Natural killer cell (primary cell): Measurements from ENCODE around the gene SNRNP70. TPM values are rescaled to one million over a fixed set of nuclear protein-coding genes. Genes with fewer than 3 reads are reported as not detected.

Experiments
- ATAC-seq, 3 donors: fragments of 150-1000 bp in 2 of 3; fragments of 200-7000 bp in 1 of 3; cut with Tn5 transposase; 1 replicate in 1 of 3; 2 replicates in 2 of 3; pipeline ENCODE4 v1.10.0; 2021; ENCODE audit warnings: mild to moderate bottlenecking in 2 of 3, moderate library complexity in 2 of 3
- DNase-seq, 2 donors: peaks; one replicate each; pipeline versions ENCODE4 v3.0.0 to v3.0.0-alpha.2; 2013 to 2021; ENCODE audit warnings: mixed read lengths in 1 of 2
- H3K27ac ChIP-seq: one replicate; pipeline ENCODE4 v1.5.1; 2013; ENCODE audit warnings: mild to moderate bottlenecking, low read length
- H3K27me3 ChIP-seq: one replicate; pipeline ENCODE4 v1.6.1; 2013; ENCODE audit warnings: low read length; ENCODE audit not compliant: control insufficient read depth, insufficient read depth
- H3K36me3 ChIP-seq: one replicate; pipeline ENCODE4 v1.6.1; 2013; ENCODE audit warnings: low read length; ENCODE audit not compliant: control insufficient read depth, insufficient read depth
- H3K4me1 ChIP-seq: one replicate; pipeline ENCODE4 v1.6.1; 2013; ENCODE audit warnings: low read length; ENCODE audit not compliant: control insufficient read depth, insufficient read depth
- H3K4me3 ChIP-seq: one replicate; pipeline ENCODE4 v1.5.1; 2013; ENCODE audit warnings: low read length
- H3K9me3 ChIP-seq: one replicate; pipeline ENCODE4 v1.6.1; 2013; ENCODE audit warnings: low read length; ENCODE audit not compliant: control insufficient read depth, insufficient read depth
- H3K27ac Mint-ChIP-seq, 2 donors: one replicate each; pipeline ENCODE4 v1.8.0; 2022; ENCODE audit warnings: mild to moderate bottlenecking in 2 of 2, mixed read lengths in 2 of 2, moderate library complexity in 1 of 2
- H3K27me3 Mint-ChIP-seq, 2 donors: one replicate each; pipeline ENCODE4 v1.8.0; 2022; ENCODE audit warnings: low read depth in 2 of 2, mixed read lengths in 2 of 2
- H3K36me3 Mint-ChIP-seq: one replicate; pipeline ENCODE4 v1.8.0; 2022; ENCODE audit warnings: mixed read lengths
- H3K4me1 Mint-ChIP-seq, 2 donors: one replicate each; pipeline ENCODE4 v1.8.0; 2022; ENCODE audit warnings: mixed read lengths in 2 of 2
- H3K4me3 Mint-ChIP-seq: one replicate; pipeline ENCODE4 v1.8.0; 2022; ENCODE audit warnings: mild to moderate bottlenecking, moderate library complexity, mixed read lengths
- H3K9me3 Mint-ChIP-seq, 2 donors: one replicate each; pipeline ENCODE4 v1.8.0; 2022; ENCODE audit warnings: mixed read lengths in 2 of 2
- WGBS: methylation state at CpG from one replicate; pipeline ENCODE4 v1.1.7; 2013; ENCODE audit warnings: missing lambda C conversion rate; ENCODE audit not compliant: insufficient coverage; 5-methylcytosine and 5-hydroxymethylcytosine counted together
- intact Hi-C: fragments of 100-400 bp; cut with micrococcal nuclease; formaldehyde crosslinking; loops from one replicate; pipeline ENCODE4 v1.14.2; 2022
- total RNA-seq, 4 donors: library from RNA; stranded (reverse); fragments of 120-200 nt in 1 of 4; gene quantifications; one replicate each; pipeline versions ENCODE4 v1.2.3 to v1.2.4, GENCODE V29; 2013 to 2022
- TF ChIP-seq, protein P1 (sequence below): fragments of 200-600 bp; IDR thresholded peaks from one replicate; pipeline ENCODE4 v1.8.0; 2022; ENCODE audit warnings: antibody characterized with exemption

SNRNP70 gene
- total RNA-seq, 3 donors from 2014 or later (not counting 1 experiment from before 2014, with no cell fraction given), result 244 to 312 (median 299) TPM

GRCh38 chr19:49058562-49058961, 26.7 kb upstream of the SNRNP70 start:
- TF ChIP-seq, protein P1, sequence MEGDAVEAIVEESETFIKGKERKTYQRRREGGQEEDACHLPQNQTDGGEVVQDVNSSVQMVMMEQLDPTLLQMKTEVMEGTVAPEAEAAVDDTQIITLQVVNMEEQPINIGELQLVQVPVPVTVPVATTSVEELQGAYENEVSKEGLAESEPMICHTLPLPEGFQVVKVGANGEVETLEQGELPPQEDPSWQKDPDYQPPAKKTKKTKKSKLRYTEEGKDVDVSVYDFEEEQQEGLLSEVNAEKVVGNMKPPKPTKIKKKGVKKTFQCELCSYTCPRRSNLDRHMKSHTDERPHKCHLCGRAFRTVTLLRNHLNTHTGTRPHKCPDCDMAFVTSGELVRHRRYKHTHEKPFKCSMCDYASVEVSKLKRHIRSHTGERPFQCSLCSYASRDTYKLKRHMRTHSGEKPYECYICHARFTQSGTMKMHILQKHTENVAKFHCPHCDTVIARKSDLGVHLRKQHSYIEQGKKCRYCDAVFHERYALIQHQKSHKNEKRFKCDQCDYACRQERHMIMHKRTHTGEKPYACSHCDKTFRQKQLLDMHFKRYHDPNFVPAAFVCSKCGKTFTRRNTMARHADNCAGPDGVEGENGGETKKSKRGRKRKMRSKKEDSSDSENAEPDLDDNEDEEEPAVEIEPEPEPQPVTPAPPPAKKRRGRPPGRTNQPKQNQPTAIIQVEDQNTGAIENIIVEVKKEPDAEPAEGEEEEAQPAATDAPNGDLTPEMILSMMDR, result no peak
- Histone ChIP-seq H3K4me1 (peaks cover 26% of the 10 kb centered on the region), H3K9me3 (no peaks in the 10 kb centered on the region), H3K4me3 (no peak overlapping the region), H3K27me3 (peaks cover 30% of the 10 kb centered on the region), H3K36me3 (no peaks in the 10 kb centered on the region), H3K27ac (no peak overlapping the region)
- ATAC-seq, result no peak
- Mint-ChIP-seq H3K4me3 (peak overlapping the region; percentile 25), H3K36me3 (no peaks in the 10 kb centered on the region), H3K4me1 (peaks cover 21 to 24% of the 10 kb centered on the region in 2 donors), H3K27me3 (peaks cover 35 to 40% of the 10 kb centered on the region in 2 donors), H3K9me3 (no peaks in the 10 kb centered on the region), H3K27ac (no peak overlapping the region)
- intact Hi-C loops, result no loop called here
- no peak for DNase-seq
- 45% methylated on average over 9 of the region's 10 CpGs for WGBS

GRCh38 chr19:49059053-49059452, 26.2 kb upstream of the SNRNP70 start:
- peaks cover 30% of the 10 kb centered on the region for H3K27me3 ChIP-seq
- H3K4me1 ChIP-seq, result peaks cover 26% of the 10 kb centered on the region
- H3K36me3 ChIP-seq, result no peaks in the 10 kb centered on the region
- no peaks in the 10 kb centered on the region for H3K9me3 ChIP-seq
- Mint-ChIP-seq H3K27ac (no peak overlapping the region), H3K9me3 (no peaks in the 10 kb centered on the region), H3K4me1 (peaks cover 21 to 24% of the 10 kb centered on the region in 2 donors), H3K36me3 (no peaks in the 10 kb centered on the region), H3K4me3 (peak overlapping the region; percentile 25), H3K27me3 (peaks cover 35 to 40% of the 10 kb centered on the region in 2 donors)
- ATAC-seq, result no peak
- intact Hi-C loops, result no loop called here
- DNase-seq, result no peak
- no peak overlapping the region for H3K27ac ChIP-seq
- H3K4me3 ChIP-seq, result no peak overlapping the region
- TF ChIP-seq, protein P1, result no peak
- WGBS, result 68% methylated on average over 9 of the region's 9 CpGs

- Mint-ChIP-seq H3K27ac (no peak overlapping the region), H3K27me3 (peaks cover 42 to 48% of the 10 kb centered on the region in 2 donors), H3K4me3 (peak overlapping the region; percentile 35), H3K36me3 (no peaks in the 10 kb centered on the region), H3K9me3 (no peaks in the 10 kb centered on the region), H3K4me1 (peaks cover 20 to 22% of the 10 kb centered on the region in 2 donors)
- no peaks in the 10 kb centered on the region for H3K36me3 ChIP-seq
- WGBS, result 97% methylated on average over 2 of the region's 2 CpGs
- no peaks in the 10 kb centered on the region for H3K9me3 ChIP-seq
- peaks cover 29% of the 10 kb centered on the region for H3K27me3 ChIP-seq
- no peak for DNase-seq
- no peak overlapping the region for H3K4me3 ChIP-seq
- TF ChIP-seq, protein P1, result no peak
- no peak for ATAC-seq
- no peak overlapping the region for H3K27ac ChIP-seq
- intact Hi-C loops, result no loop called here
- H3K4me1 ChIP-seq, result peaks cover 21% of the 10 kb centered on the region
These were observed 24.3 kb upstream of the SNRNP70 start for GRCh38 chr19:49061000-49061399.

GRCh38 chr19:49061445-49061844, 23.8 kb upstream of the SNRNP70 start:
- H3K4me1 Mint-ChIP-seq, result peaks cover 16 to 18% of the 10 kb centered on the region in 2 donors
- peaks cover 46 to 52% of the 10 kb centered on the region in 2 donors for H3K27me3 Mint-ChIP-seq
- no peaks in the 10 kb centered on the region for H3K9me3 Mint-ChIP-seq
- DNase-seq, result no peak
- Histone ChIP-seq H3K27me3 (peaks cover 28% of the 10 kb centered on the region), H3K9me3 (no peaks in the 10 kb centered on the region), H3K27ac (no peak overlapping the region), H3K36me3 (no peaks in the 10 kb centered on the region), H3K4me3 (no peak overlapping the region), H3K4me1 (peaks cover 17% of the 10 kb centered on the region)
- 38% methylated on average over 25 of the region's 25 CpGs for WGBS
- no peaks in the 10 kb centered on the region for H3K36me3 Mint-ChIP-seq
- no peak overlapping the region for H3K4me3 Mint-ChIP-seq
- H3K27ac Mint-ChIP-seq, result no peak overlapping the region
- TF ChIP-seq, protein P1, result no peak
- intact Hi-C loops, result no loop called here
- ATAC-seq, result peak in 2 of 3 donors; percentile 15 to 48
